ENCODE measurements around the gene NDUFS2.

NDUFS2 gene

DNA sequence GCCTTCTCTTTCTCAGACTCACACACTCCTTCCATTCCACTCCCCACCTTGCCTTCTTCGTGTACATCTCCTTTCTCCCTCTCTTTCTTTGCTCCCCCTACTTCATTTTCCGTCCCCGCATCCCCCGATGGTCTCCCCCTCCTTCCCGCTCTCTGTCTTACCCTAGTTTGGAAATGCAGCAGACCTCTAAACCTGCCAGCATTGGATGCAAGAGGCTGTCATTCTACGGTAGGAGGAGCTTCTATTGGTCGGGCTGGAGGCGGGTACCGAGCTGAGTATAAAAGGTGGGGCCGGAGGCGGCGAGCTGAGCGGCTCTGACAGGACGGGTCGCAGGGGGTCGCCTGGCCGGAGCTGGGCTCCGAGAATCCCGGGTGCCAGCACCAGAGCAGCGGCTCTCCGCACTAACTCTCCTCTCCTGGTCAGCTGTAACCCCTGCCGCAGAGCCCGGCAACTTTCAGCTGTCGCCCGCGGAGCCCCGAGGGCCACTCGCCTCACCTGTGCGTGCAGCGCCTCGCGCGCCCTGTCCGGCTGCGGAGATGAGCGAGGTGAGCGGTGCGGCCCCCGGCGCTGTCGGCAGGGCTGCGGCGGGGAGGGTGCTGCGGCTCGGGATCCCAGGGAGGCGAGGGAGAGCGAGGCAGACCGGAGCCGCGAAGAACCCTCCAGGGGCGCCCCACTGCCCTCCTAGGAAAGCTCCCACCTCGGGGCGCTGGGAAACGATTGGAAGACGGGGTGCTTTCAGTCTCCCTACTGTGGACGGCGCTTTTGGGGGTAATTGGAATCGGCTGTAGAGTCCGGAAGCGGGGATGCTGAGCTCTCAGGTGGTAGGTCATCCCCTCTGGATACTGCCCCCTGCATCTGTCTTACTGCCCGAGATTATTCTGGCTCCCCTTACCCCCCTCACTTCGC is 56.5 kb downstream of the NDUFS2 start, which contains the start of gene PCP4L1:
Gene PCP4L1, plus strand, starts transcription at position 307 of the 906 bp plus-strand sequence. Its CDS starts 230 bp downstream, at position 537.
- TF ChIP-seq, protein P1, sequence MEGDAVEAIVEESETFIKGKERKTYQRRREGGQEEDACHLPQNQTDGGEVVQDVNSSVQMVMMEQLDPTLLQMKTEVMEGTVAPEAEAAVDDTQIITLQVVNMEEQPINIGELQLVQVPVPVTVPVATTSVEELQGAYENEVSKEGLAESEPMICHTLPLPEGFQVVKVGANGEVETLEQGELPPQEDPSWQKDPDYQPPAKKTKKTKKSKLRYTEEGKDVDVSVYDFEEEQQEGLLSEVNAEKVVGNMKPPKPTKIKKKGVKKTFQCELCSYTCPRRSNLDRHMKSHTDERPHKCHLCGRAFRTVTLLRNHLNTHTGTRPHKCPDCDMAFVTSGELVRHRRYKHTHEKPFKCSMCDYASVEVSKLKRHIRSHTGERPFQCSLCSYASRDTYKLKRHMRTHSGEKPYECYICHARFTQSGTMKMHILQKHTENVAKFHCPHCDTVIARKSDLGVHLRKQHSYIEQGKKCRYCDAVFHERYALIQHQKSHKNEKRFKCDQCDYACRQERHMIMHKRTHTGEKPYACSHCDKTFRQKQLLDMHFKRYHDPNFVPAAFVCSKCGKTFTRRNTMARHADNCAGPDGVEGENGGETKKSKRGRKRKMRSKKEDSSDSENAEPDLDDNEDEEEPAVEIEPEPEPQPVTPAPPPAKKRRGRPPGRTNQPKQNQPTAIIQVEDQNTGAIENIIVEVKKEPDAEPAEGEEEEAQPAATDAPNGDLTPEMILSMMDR (IDR thresholded peaks at IDR 0.05; ENCODE audit: low read depth, low read length) = no peak
- DNase-seq (ENCODE audit: extremely low read depth, low read depth) = no peak

DNA sequence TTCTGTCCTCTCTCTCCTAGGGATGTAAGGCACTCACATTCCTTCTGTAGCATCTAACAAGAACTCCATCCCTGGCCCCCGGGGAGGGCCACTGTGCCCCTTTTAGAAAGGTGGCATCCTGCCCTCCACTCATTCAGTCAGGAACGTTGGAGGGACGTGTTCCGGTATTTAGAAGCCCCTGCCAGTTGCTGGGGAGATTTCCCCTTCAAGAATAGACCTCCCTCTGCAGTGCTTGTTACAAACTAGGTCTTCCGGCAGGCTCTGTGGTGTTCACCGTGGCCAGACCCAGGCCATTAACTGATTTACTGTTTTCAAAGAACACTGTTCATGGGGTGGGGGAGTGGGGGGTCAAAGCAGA is 57.2 kb downstream of the NDUFS2 start:
- TF ChIP-seq, protein P1 (IDR thresholded peaks at IDR 0.05; ENCODE audit: low read depth, low read length) = no peak
- no peak for DNase-seq (ENCODE audit: extremely low read depth, low read depth)

DNA sequence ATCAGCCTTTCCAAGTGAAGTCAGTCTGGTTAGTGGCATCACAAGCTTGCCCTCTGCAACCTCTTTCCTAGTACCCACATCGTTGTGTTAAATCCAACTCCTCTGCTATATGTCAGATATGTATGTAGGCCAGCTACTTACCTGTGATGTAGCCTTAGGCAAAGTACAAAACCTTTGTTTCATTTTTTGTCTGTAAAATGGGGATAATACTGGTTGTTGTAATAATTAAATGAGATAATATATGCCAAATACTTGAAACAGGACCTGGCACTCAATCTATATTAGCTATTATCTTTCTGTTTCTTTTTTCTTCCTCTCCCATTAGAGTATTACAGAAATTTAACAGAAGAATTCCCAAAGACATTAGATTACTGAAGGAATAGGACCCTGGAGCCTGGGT is 57.6 kb downstream of the NDUFS2 start:
- no peak for DNase-seq (ENCODE audit: extremely low read depth, low read depth)
- TF ChIP-seq, protein P1 (IDR thresholded peaks at IDR 0.05; ENCODE audit: low read depth, low read length) = no peak

DNA sequence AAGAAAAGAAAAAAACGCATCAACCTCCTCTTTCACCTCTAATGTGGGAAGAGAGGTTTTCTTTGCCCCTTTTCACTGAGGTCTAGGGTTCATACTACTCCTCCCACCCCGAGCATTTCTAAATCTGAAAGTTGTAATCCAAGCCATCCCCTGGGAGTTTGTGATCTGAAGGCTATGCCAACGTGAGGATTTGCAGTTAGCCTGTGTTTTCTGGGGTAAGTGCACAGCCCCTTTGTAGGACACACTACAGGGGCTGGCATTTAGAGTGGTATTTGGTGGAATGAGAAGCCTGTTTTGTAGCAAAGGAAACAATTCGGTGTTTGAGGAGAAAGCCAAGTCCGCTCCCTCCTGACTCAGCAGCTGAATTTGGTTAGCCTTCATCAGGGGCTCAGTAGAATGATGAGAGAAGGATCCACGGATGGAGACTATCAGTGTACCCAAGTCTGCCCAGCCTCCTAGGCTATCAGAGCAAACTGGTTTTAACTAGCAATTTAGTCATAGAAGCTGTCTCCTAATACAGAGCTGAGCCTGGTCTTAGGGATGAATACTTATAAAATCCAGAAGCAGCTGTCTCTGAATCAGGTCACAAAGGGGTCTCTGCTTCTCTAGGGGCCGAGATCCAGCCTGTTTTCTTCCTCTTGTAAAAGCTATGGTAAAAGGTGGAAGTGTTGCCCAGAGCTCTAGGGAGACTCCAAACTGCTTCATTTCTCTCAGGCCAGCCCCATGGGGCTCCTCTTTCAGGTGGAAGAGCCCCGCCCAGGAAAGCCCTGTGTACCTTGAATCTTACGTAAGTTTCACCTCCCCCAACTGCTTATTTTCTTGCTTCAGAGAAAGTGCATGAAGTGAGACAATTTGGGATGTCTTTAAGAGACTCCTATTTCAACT is 58.5 kb downstream of the NDUFS2 start:
- DNase-seq (ENCODE audit: extremely low read depth, low read depth) = no peak
- TF ChIP-seq, protein P1 (IDR thresholded peaks at IDR 0.05; ENCODE audit: low read depth, low read length) = no peak

DNA sequence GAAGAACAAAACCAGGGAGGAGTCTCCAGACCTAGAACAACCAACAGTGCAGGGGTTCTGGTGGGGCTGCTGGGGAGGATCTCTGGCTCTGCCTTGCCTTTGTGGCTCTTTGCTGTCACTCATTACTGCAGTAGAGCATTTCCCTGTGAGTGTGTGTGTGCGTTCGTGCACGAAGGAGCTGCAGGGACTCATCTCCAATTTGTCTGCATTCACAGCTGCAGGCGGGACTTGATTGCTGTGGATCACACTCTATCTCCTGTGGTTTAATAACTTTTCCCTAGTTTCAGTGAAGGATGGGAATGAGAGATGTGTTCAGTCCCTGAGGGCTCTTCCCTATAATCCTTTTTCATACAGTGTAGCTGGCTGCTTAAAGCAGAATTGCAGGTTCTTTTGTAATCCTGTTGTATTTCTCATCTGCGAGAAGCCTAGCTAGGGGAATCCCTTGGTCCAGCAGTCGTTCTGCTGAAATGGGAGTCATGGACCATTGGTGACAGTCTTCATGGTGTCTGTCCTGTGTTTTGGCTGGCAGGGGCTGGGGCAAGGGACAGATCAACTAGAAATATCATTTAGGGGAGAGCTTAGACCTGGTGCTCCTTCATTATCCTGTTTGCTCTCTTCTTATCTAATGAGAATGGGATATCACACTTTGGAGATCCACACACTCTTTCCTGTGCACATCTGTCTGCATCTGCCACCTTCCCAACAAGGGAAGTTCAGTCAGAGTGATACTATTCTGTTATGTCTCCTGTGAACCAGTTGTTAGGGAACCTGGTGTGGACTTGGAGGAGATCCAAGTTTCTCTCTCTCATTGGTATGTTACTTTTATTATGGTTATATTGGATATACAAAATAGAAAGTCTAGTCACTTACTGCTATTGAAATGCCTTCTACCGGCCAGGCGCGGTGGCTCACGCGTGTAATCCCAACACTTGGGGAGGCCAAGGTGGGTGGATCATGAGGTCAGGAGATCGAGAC is 59.4 kb downstream of the NDUFS2 start:
- TF ChIP-seq, protein P1 (IDR thresholded peaks at IDR 0.05; ENCODE audit: low read depth, low read length) = no peak
- DNase-seq (ENCODE audit: extremely low read depth, low read depth) = no peak
